GM13977 (cell line): Measurements from ENCODE around the gene CALN1.
A peak's percentile ranks its signal among the peaks of the same experiment; 100 is the strongest.

Source experiments
- DNase-seq: peaks from one replicate; pipeline ENCODE4 v3.0.0; 2012; ENCODE audit warnings: low spot score
- CTCF ChIP-seq: IDR thresholded peaks from 2 replicates; pipeline ENCODE4 v1.5.1; 2012; ENCODE audit warnings: mild to moderate bottlenecking, control low read depth; ENCODE audit not compliant: insufficient read depth; ENCODE audit errors: extremely low read depth, missing control alignments
- in situ Hi-C: fragments of 300-500 bp; cut with MboI; formaldehyde crosslinking; loops from one replicate; pipeline ENCODE4 v1.12.0; 2022; ENCODE audit warnings: low sequenced_read_pairs, low pct_unique_long_range_greater_than_20kb, mixed read lengths, inconsistent platforms; ENCODE audit not compliant: unreplicated experiment

CALN1 gene

GRCh38 chr7:71735961-71736556 is 676.1 kb downstream of the CALN1 start:
- TF ChIP-seq CTCF = peak; percentile 90
- DNase-seq = peak; percentile 63
- in situ Hi-C loops = loop anchor here (25.0 kb wide), 1 partner anchor 874 kb away; no protein-coding TSS in a partner anchor

DNA sequence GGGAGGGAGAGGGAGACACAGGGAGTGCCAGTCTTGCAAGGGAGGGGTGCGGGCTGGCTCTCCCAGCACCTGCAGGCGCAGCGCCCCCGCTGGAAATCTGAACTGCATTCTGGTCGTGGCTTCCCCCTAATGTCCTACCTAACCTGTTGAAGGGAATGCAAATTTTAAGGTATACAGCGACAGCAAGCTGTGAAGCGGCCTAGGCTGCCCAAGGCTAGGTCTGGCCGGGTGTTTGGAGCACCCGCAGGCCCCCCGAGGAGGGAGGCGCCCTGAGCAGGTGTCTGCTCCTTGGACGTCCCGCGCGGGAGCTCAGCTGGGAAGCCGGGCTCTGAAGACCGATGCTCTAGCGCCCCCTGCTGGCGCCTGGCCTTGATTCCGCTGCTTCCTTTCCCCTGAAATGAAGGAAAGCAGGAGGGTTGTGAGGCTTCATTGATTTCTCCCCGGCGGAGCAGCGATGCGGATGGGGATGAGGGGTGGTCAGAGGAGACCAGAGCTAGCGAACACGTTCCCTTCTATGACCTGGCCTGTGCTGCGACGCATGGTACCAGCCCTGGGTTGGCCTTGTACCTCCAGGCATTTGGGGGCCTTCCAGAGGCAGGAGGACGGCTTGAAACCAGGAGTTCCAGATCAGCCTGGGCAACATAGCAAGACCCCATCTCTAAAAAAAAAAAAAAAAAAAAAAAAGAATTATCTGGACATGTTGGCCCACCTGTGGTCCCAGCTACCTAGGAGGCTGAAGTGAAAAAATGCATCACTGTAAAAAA is 678.8 kb downstream of the CALN1 start:
- peak; percentile 90 for TF ChIP-seq CTCF
- peak; percentile 79 for DNase-seq
- in situ Hi-C loops = loop anchor here (25.0 kb wide), 1 partner anchor 871 kb away; no protein-coding TSS in a partner anchor

DNA sequence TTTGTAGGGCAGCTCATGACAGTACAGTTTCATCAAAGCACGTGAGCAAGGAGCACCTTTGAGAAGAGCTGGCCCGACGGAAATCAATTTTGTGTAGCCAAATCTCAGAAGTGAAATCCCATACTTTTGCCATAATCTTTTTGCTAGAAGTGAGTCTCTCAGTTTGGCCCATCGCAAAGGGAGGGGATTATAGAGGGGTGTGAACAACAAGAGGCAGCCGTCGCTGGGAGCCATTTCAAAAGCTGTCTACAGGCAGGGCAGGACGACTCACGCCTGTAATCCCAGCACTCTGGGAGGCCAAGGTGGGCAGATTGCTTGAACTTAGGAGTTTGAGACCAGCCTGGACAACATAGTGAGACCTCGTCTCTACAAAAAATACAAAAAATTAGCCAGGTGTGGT is 680.4 kb downstream of the CALN1 start:
- no peak for TF ChIP-seq CTCF
- no peak for DNase-seq
- in situ Hi-C loops = loop anchor here (25.0 kb wide), 1 partner anchor 869 kb away; no protein-coding TSS in a partner anchor
